Liver (tissue), 9 donors: ENCODE measurements around the gene PABPN1L. TPM values are rescaled to one million over a fixed set of nuclear protein-coding genes. Genes with fewer than 3 reads are reported as not detected.

Experiments used
- DNase-seq: peaks from one replicate; pipeline ENCODE4 v3.0.0-alpha.2; 2017; ENCODE audit warnings: low spot score
- H3K27ac ChIP-seq, 2 donors: one replicate each; pipeline ENCODE4 v1.7.0; 2013; ENCODE audit warnings: inconsistent platforms in 2 of 2, low read length in 2 of 2, control low read depth in 1 of 2, low read depth in 1 of 2, mild to moderate bottlenecking in 1 of 2
- H3K27me3 ChIP-seq, 4 donors: one replicate each; pipeline versions ENCODE4 v1.6.1 to v1.7.0; 2013; ENCODE audit warnings: low read length in 3 of 4, inconsistent platforms in 1 of 4, mild to moderate bottlenecking in 1 of 4, moderate library complexity in 1 of 4; ENCODE audit not compliant: control insufficient read depth in 4 of 4, insufficient read depth in 4 of 4
- H3K36me3 ChIP-seq, 4 donors: one replicate each; pipeline versions ENCODE4 v1.6.1 to v1.7.0; 2013; ENCODE audit warnings: low read length in 3 of 4, mild to moderate bottlenecking in 3 of 4, low read depth in 1 of 4, moderate library complexity in 1 of 4; ENCODE audit not compliant: control insufficient read depth in 4 of 4, insufficient read depth in 3 of 4
- H3K4me1 ChIP-seq, 4 donors: one replicate each; pipeline versions ENCODE4 v1.6.1 to v1.7.0; 2013; ENCODE audit warnings: low read length in 3 of 4, mild to moderate bottlenecking in 3 of 4, moderate library complexity in 1 of 4; ENCODE audit not compliant: control insufficient read depth in 4 of 4, insufficient read depth in 4 of 4
- H3K4me3 ChIP-seq, 3 donors: one replicate each; pipeline versions ENCODE4 v1.6.1 to v1.7.0; 2013; ENCODE audit warnings: low read length in 3 of 3, control low read depth in 1 of 3, low read depth in 1 of 3, mild to moderate bottlenecking in 1 of 3
- H3K9ac ChIP-seq, 2 donors: one replicate each; pipeline ENCODE4 v1.7.0; 2013; ENCODE audit warnings: low read length in 2 of 2, mild to moderate bottlenecking in 2 of 2, moderate library complexity in 2 of 2, control low read depth in 1 of 2, low read depth in 1 of 2
- H3K9me3 ChIP-seq, 4 donors: one replicate each; pipeline versions ENCODE4 v1.6.1 to v1.7.0; 2013; ENCODE audit warnings: low read length in 3 of 4; ENCODE audit not compliant: control insufficient read depth in 4 of 4
- ATF3 ChIP-seq: IDR thresholded peaks from 2 replicates; pipeline ENCODE4 v1.6.1; 2016; ENCODE audit warnings: antibody characterized with exemption
- CTCF ChIP-seq: fragments of 150-350 bp; IDR thresholded peaks from 2 replicates; pipeline ENCODE4 v1.5.1; 2017; ENCODE audit warnings: improper control_type of control experiment, low read depth, low read length; ENCODE audit not compliant: missing input control
- EGR1 ChIP-seq, 2 donors: IDR thresholded peaks; 2 replicates each; pipeline ENCODE4 v1.6.1; 2016 to 2018; ENCODE audit warnings: antibody characterized with exemption in 2 of 2, low read depth in 2 of 2
- FOXA1 ChIP-seq: IDR thresholded peaks from 2 replicates; pipeline ENCODE4 v1.6.1; 2016; ENCODE audit warnings: antibody characterized with exemption
- FOXA2 ChIP-seq: IDR thresholded peaks from 2 replicates; pipeline ENCODE4 v1.6.1; 2016; ENCODE audit warnings: antibody characterized with exemption
- GABPA ChIP-seq, 2 donors: IDR thresholded peaks in 1 of 2; conservative IDR thresholded peaks in 1 of 2; 2 replicates each; pipeline ENCODE4 v1.6.1; 2016; ENCODE audit warnings: antibody characterized with exemption in 2 of 2, mild to moderate bottlenecking in 1 of 2, moderate library complexity in 1 of 2
- HNF4A ChIP-seq, 2 donors: conservative IDR thresholded peaks; 2 replicates each; pipeline ENCODE4 v1.6.1; 2016; ENCODE audit warnings: antibody characterized with exemption in 2 of 2, mild to moderate bottlenecking in 2 of 2
- HNF4G ChIP-seq: IDR thresholded peaks from 2 replicates; pipeline ENCODE4 v1.6.1; 2016; ENCODE audit warnings: antibody characterized with exemption
- JUND ChIP-seq, 2 donors: IDR thresholded peaks; 2 replicates each; pipeline ENCODE4 v1.6.1; 2016; ENCODE audit warnings: antibody characterized with exemption in 2 of 2
- MAX ChIP-seq: IDR thresholded peaks from 2 replicates; pipeline ENCODE4 v1.6.1; 2016; ENCODE audit warnings: antibody characterized with exemption
- NR2F2 ChIP-seq: IDR thresholded peaks from 2 replicates; pipeline ENCODE4 v1.6.1; 2016; ENCODE audit warnings: antibody characterized with exemption
- RAD21 ChIP-seq, 2 donors: IDR thresholded peaks; 2 replicates each; pipeline ENCODE4 v1.6.1; 2016; ENCODE audit warnings: antibody characterized with exemption in 2 of 2, mild to moderate bottlenecking in 2 of 2
- REST ChIP-seq: IDR thresholded peaks from 2 replicates; pipeline ENCODE4 v1.6.1; 2016; ENCODE audit warnings: antibody characterized with exemption, mild to moderate bottlenecking
- RXRA ChIP-seq, 2 donors: IDR thresholded peaks; 2 replicates each; pipeline ENCODE4 v1.6.1; 2017 to 2018; ENCODE audit warnings: antibody characterized with exemption in 2 of 2, mild to moderate bottlenecking in 1 of 2
- SP1 ChIP-seq: IDR thresholded peaks from 2 replicates; pipeline ENCODE4 v1.6.1; 2018; ENCODE audit warnings: antibody characterized with exemption, mild to moderate bottlenecking
- TAF1 ChIP-seq: conservative IDR thresholded peaks from 2 replicates; pipeline ENCODE4 v1.6.1; 2016; ENCODE audit warnings: antibody characterized with exemption, mild to moderate bottlenecking
- YY1 ChIP-seq: IDR thresholded peaks from 2 replicates; pipeline ENCODE4 v1.6.1; 2016; ENCODE audit warnings: antibody characterized with exemption, mild to moderate bottlenecking
- ZBTB33 ChIP-seq: IDR thresholded peaks from 2 replicates; pipeline ENCODE4 v1.6.1; 2016; ENCODE audit warnings: antibody characterized with exemption
- WGBS: extraction: QIAGEN DNeasy Blood & Tissue Kit; methylation state at CpG from one replicate; pipeline ENCODE4 v1.1.7; 2013; 5-methylcytosine and 5-hydroxymethylcytosine counted together
- polyA plus RNA-seq, 2 donors: library from polyadenylated mRNA; stranded (reverse) in 1 of 2; unstranded in 1 of 2; fragments of 200-250 nt in 1 of 2; fragments of >200 nt in 1 of 2; fragmentation: Nextera tagmentation in 1 of 2; extraction: Ambion mirVana in 1 of 2; gene quantifications; one replicate each; pipeline versions ENCODE4 v1.2.1 to v1.2.3, GENCODE V29; 2013 to 2015
- total RNA-seq, 2 donors: library from RNA; depleted of rRNA; stranded (reverse); fragments of >200 nt; gene quantifications; one replicate each; pipeline ENCODE4 v1.2.3, GENCODE V29; 2014
- donor health status: healthy.
- donor health status: healthy.
- donor health status: healthy.
- donor health status: healthy.
- donor health status: healthy.

PABPN1L gene
- total and polyA plus RNA-seq, 4 donors = 0.09 TPM; not detected in 3

- TF ChIP-seq EGR1 (IDR thresholded peaks at IDR 0.05; ENCODE audit: low read depth in 2 of 2) = no peak
- no peak for TF ChIP-seq RAD21 (IDR thresholded peaks at IDR 0.05)
- no peak for TF ChIP-seq FOXA2
- no peak for TF ChIP-seq ZBTB33
- no peak for TF ChIP-seq GABPA (IDR thresholded peaks at IDR 0.05 in 1 of 2, conservative IDR thresholded peaks at IDR 0.05 in 1 of 2)
- no peak for TF ChIP-seq ATF3
- no peak for TF ChIP-seq FOXA1
- no peak for TF ChIP-seq MAX
- TF ChIP-seq REST = no peak
- TF ChIP-seq TAF1 = no peak
- no peak for TF ChIP-seq HNF4A (conservative IDR thresholded peaks at IDR 0.05)
- TF ChIP-seq JUND (IDR thresholded peaks at IDR 0.05) = no peak
- TF ChIP-seq SP1 = no peak
- H3K4me3 ChIP-seq = no peak overlapping the region
- DNase-seq = no peak
- H3K36me3 ChIP-seq = peaks cover 0 to 22% (median 6%) of the 10 kb centered on the region in 4 donors
- no peak overlapping the region for H3K27ac ChIP-seq
- H3K9ac ChIP-seq = no peak overlapping the region
- no peaks in the 10 kb centered on the region for H3K9me3 ChIP-seq
- no peaks in the 10 kb centered on the region for H3K27me3 ChIP-seq
- H3K4me1 ChIP-seq = no peaks in the 10 kb centered on the region
- WGBS = 94% methylated on average over 11 of the region's 11 CpGs
These were observed 31.1 kb downstream of the PABPN1L start for GRCh38 chr16:88835383-88835782.

- H3K27me3 ChIP-seq = no peaks in the 10 kb centered on the region
- 96% methylated on average over 13 of the region's 13 CpGs for WGBS
- peaks cover 0 to 15% (median 5%) of the 10 kb centered on the region in 4 donors for H3K36me3 ChIP-seq
- no peak overlapping the region for H3K4me3 ChIP-seq
- H3K27ac ChIP-seq = no peak overlapping the region
- no peak overlapping the region for H3K9ac ChIP-seq
- no peaks in the 10 kb centered on the region for H3K9me3 ChIP-seq
- no peak for DNase-seq
- H3K4me1 ChIP-seq = no peaks in the 10 kb centered on the region
- TF ChIP-seq HNF4G (no peak), EGR1 (IDR thresholded peaks at IDR 0.05; ENCODE audit: low read depth in 2 of 2) (no peak), NR2F2 (no peak), MAX (no peak), RAD21 (IDR thresholded peaks at IDR 0.05) (no peak), YY1 (no peak), FOXA1 (no peak), ZBTB33 (no peak), SP1 (no peak), CTCF (no peak), RXRA (IDR thresholded peaks at IDR 0.05) (no peak), FOXA2 (no peak), ATF3 (no peak), JUND (IDR thresholded peaks at IDR 0.05) (no peak), GABPA (IDR thresholded peaks at IDR 0.05 in 1 of 2, conservative IDR thresholded peaks at IDR 0.05 in 1 of 2) (no peak), HNF4A (conservative IDR thresholded peaks at IDR 0.05) (no peak), TAF1 (no peak)
These were observed 31.8 kb downstream of the PABPN1L start for GRCh38 chr16:88834670-88835069.
